K562 treated with DMSO at 1 percent for 4 hours (cell line): ENCODE measurements around the gene SDHA. TPM values are rescaled to one million over a fixed set of nuclear protein-coding genes. Genes with fewer than 3 reads are reported as not detected.

Source experiments
- total RNA-seq: library from RNA; unstranded; fragments of 300-600 nt; gene quantifications from 2 replicates; pipeline ENCODE4 v1.2.3, GENCODE V29; 2022; ENCODE audit not compliant: insufficient read depth

SDHA gene
- 86.7 and 114 TPM in 2 replicates for total RNA-seq

DNA sequence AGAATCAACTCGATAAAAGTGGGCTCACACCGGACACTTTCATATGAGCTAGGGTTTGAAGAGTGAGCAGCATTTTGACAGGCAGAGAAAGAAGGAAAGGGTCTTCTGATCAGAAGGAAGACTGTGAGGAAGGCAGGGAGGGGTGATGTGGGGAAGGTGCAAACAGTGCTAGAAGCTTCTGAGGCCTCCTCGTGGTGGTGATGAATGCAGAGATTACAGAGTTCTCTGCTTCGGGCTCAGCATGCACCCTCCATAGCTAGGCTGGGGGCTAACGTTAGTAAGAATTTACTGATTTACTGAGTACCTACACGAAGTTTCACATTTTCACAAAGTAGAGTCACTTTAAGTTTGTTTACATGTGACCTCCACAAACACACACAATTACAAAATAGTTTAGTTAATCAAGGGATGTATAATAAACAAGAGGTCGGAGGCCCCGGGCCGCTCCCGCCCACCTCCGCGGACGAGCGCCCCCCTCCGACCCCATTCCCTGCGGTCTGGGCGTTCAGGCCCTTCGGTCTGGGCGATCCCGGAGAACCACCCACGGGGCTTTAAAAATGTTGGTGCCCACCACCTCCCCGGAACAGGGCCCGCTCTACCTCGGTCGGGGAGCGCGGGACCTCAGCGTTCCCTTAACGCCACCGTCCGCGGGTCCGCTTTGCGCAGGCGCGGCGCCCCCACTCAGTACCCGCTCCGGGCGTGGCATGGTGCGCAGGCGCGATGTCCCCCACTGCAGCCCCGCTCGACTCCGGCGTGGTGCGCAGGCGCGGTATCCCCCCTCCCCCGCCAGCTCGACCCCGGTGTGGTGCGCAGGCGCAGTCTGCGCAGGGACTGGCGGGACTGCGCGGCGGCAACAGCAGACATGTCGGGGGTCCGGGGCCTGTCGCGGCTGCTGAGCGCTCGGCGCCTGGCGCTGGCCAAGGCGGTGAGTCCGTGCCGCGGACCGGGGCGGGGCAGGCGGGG is at the start of gene SDHA, which contains the start of gene CCDC127:
SDHA (plus strand) TSS at position 827 of the 963 bp plus-strand sequence; CDS start at position 863, 36 bp downstream.
CCDC127 (minus strand) TSS at position 660 of the 963 bp plus-strand sequence. CDS start 1,304 bp downstream, outside the sequence.

DNA sequence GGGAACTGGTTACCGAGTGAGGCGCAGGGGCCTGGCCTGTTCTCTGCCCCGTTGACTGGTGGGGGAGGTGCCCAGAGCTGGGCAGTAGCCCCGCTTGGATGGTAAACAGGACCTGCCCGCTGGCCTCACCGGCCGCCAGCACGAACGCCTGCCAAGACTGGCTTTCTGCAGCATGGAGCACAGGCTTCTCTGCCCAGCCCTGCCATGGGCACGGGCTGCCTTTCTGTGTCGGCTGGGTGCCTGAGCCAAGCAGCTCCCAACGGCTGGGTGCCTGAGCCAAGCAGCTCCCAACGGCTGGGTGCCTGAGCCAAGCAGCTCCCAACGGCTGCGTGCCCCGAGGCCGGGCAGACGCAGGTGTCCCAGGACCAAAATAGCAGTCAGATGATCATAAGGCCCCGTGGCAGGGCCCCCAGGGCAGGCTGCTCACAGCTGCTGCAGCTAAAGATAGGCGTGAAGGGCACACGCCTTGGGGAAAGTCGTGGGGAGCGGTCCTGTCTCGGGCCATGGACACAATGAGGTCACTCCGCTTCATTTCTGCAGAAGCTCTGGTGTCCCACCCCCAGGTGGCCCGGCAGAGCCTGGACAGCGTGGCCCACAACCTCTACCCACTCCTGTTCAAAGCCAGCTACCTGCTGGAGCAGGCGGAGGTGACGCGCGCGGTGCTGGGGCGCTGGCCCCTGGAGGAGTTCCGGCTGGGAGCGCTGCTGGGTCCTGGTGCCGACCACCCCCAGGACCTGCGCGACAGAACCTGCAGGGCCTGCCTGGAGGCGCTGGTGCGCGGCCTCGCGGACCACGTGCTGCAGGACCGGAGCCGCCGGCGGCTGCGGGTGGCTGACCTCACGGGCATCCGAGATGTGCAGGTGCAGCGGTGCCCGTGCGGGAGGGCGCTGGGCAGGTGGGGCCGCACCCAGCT is 26.8 kb upstream of the SDHA start, which contains the start of gene LRRC14B:
LRRC14B (plus strand) TSS at position 460 of the 913 bp plus-strand sequence; CDS start at position 504, 44 bp downstream.

Other genes with a start within 250 kb of the SDHA start
- not detected in 2 replicates for gene PLEKHG4B, start 126.2 kb upstream of the SDHA start, total RNA-seq
- gene LRRC14B, start 26.8 kb upstream of the SDHA start, total RNA-seq = not detected in 2 replicates
- gene CCDC127, start 167 bp upstream of the SDHA start, total RNA-seq = 3.3 and 4.7 TPM in 2 replicates
- gene PDCD6, start 53.3 kb downstream of the SDHA start, total RNA-seq = 117 and 133 TPM in 2 replicates
- 2.6 and 5.8 TPM in 2 replicates for gene AHRR, start 103.4 kb downstream of the SDHA start, total RNA-seq
- gene EXOC3, start 224.9 kb downstream of the SDHA start, total RNA-seq = 27.2 and 28.9 TPM in 2 replicates